A673 (cell line): Measurements from ENCODE around the gene C21orf91.

Source experiments
- EZH2 ChIP-seq: fragments of 200-600 bp; sonication (generic); IDR thresholded peaks from 2 replicates; pipeline ENCODE4 v1.6.1; 2017; ENCODE audit warnings: borderline replicate concordance, low read depth, mild to moderate bottlenecking, mixed read lengths, antibody characterized with exemption, low read length; ENCODE audit not compliant: poor library complexity, severe bottlenecking
- TF ChIP-seq, protein P1 (sequence below): fragments of 300-800, 200-600 bp; sonication (generic); conservative IDR thresholded peaks from 2 replicates; pipeline ENCODE4 v1.5.1; 2017; ENCODE audit warnings: low read depth, mild to moderate bottlenecking, antibody characterized with exemption, low read length, moderate library complexity, mixed read lengths

DNA sequence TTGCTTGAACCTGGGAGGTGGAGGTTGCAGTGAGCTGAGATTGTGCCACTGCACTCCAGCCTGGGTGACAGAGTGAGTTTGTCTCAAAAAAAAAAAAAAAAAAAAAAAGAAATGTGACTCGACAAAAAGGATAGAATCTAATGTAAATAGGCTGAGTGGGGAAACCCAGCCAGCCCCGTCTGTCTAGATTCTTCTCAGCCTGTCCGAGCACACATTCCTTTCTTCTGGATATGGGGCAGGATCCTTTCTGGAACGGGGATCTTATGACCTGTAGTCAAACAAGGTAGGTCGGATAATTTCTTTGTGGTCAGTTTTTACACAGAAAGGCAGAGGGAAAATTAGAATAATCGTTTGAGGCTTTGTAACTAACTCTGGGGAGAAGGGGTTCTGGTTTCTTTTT lies 74.1 kb downstream of the C21orf91 start:
- TF ChIP-seq, protein P1, sequence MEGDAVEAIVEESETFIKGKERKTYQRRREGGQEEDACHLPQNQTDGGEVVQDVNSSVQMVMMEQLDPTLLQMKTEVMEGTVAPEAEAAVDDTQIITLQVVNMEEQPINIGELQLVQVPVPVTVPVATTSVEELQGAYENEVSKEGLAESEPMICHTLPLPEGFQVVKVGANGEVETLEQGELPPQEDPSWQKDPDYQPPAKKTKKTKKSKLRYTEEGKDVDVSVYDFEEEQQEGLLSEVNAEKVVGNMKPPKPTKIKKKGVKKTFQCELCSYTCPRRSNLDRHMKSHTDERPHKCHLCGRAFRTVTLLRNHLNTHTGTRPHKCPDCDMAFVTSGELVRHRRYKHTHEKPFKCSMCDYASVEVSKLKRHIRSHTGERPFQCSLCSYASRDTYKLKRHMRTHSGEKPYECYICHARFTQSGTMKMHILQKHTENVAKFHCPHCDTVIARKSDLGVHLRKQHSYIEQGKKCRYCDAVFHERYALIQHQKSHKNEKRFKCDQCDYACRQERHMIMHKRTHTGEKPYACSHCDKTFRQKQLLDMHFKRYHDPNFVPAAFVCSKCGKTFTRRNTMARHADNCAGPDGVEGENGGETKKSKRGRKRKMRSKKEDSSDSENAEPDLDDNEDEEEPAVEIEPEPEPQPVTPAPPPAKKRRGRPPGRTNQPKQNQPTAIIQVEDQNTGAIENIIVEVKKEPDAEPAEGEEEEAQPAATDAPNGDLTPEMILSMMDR, result no peak
- TF ChIP-seq EZH2, result no peak
